Neural cell (in vitro differentiated cells): ENCODE data around the gene VPS26A. TPM values are rescaled to one million over a fixed set of nuclear protein-coding genes. Genes with fewer than 3 reads are reported as not detected.

Experiments used
- H2AFZ ChIP-seq: fragments of 200-600, 300-800 bp; sonication (generic), shearing (Covaris generic); 2 replicates; pipeline ENCODE4 v1.6.0; 2014; ENCODE audit warnings: low read depth, mild to moderate bottlenecking, antibody characterized with exemption, low read length, moderate library complexity
- H3F3A ChIP-seq: fragments of 200-600 bp; shearing (Covaris generic); 2 replicates; pipeline ENCODE4 v1.6.1; 2016; ENCODE audit warnings: mild to moderate bottlenecking, moderate library complexity, mixed read lengths, antibody characterized with exemption, low read length; ENCODE audit not compliant: insufficient read depth, poor library complexity, severe bottlenecking
- H3K27ac ChIP-seq: fragments of 200-600, 300-800 bp; sonication (generic), shearing (Covaris generic); 2 replicates; pipeline ENCODE4 v1.5.1; 2014; ENCODE audit warnings: mild to moderate bottlenecking, low read length, moderate library complexity
- H3K27me3 ChIP-seq: fragments of 300-800, 200-600 bp; sonication (generic), shearing (Covaris generic); 2 replicates; pipeline ENCODE4 v1.6.0; 2014; ENCODE audit warnings: mild to moderate bottlenecking, low read depth, low read length, moderate library complexity; ENCODE audit not compliant: insufficient read depth
- H3K36me3 ChIP-seq: fragments of 300-800, 200-600 bp; sonication (generic), shearing (Covaris generic); 2 replicates; pipeline ENCODE4 v1.5.1; 2014; ENCODE audit warnings: mild to moderate bottlenecking, antibody characterized with exemption, low read length, moderate library complexity; ENCODE audit not compliant: insufficient read depth
- H3K4me2 ChIP-seq: fragments of 300-800, 200-600 bp; sonication (generic), shearing (Covaris generic); 2 replicates; pipeline ENCODE4 v1.6.0; 2014; ENCODE audit warnings: mild to moderate bottlenecking, low read length
- H3K4me3 ChIP-seq: fragments of 300-800, 200-600 bp; sonication (generic), shearing (Covaris generic); 2 replicates; pipeline ENCODE4 v1.5.1; 2014; ENCODE audit warnings: mild to moderate bottlenecking, low read length, moderate library complexity
- H3K79me2 ChIP-seq: fragments of 200-600 bp; shearing (Covaris generic); replicated peaks from 2 replicates; pipeline ENCODE4 v1.6.0; 2014; ENCODE audit warnings: mild to moderate bottlenecking, low read length, moderate library complexity; ENCODE audit not compliant: insufficient read depth
- H3K9ac ChIP-seq: fragments of 300-800, 200-600 bp; sonication (generic), shearing (Covaris generic); 2 replicates; pipeline ENCODE4 v1.6.1; 2016; ENCODE audit warnings: mild to moderate bottlenecking, low read length, mixed read lengths
- H3K9me2 ChIP-seq: fragments of 200-600 bp; shearing (Covaris generic); 2 replicates; pipeline ENCODE4 v1.6.1; 2016; ENCODE audit warnings: mild to moderate bottlenecking, low read length, mixed read lengths; ENCODE audit not compliant: insufficient read depth
- H3K9me3 ChIP-seq: fragments of 200-600, 300-800 bp; sonication (generic), shearing (Covaris generic); 2 replicates; pipeline ENCODE4 v1.6.1; 2016; ENCODE audit warnings: mild to moderate bottlenecking, mixed run types, low read length, moderate library complexity, mixed read lengths
- H4K20me1 ChIP-seq: fragments of 200-600 bp; shearing (Covaris generic); 2 replicates; pipeline ENCODE4 v1.6.1; 2016; ENCODE audit warnings: mild to moderate bottlenecking, mixed run types; ENCODE audit not compliant: insufficient read depth
- CTCF ChIP-seq: fragments of 450-650 bp; IDR thresholded peaks from 2 replicates; pipeline ENCODE4 v1.5.1; 2014; ENCODE audit warnings: antibody characterized with exemption, mild to moderate bottlenecking, moderate library complexity; ENCODE audit not compliant: poor library complexity, severe bottlenecking
- EP300 ChIP-seq: fragments of 450-650 bp; conservative IDR thresholded peaks from 2 replicates; pipeline ENCODE4 v1.6.1; 2014; ENCODE audit warnings: antibody characterized with exemption, mild to moderate bottlenecking, moderate library complexity; ENCODE audit not compliant: poor library complexity, severe bottlenecking
- EZH2 ChIP-seq: fragments of 200-600, 300-800 bp; shearing (Covaris generic), sonication (generic); IDR thresholded peaks from 2 replicates; pipeline ENCODE4 v1.6.1; 2014; ENCODE audit warnings: antibody characterized with exemption, low read length, borderline replicate concordance, mild to moderate bottlenecking; ENCODE audit not compliant: insufficient read depth, poor library complexity, severe bottlenecking
- MXI1 ChIP-seq: fragments of 450-650 bp; conservative IDR thresholded peaks from 2 replicates; pipeline ENCODE4 v1.6.1; 2014; ENCODE audit warnings: antibody characterized with exemption, mild to moderate bottlenecking; ENCODE audit not compliant: poor library complexity, severe bottlenecking
- POLR2AphosphoS5 ChIP-seq: IDR thresholded peaks from 2 replicates; pipeline ENCODE4 v1.6.1; 2012
- RAD21 ChIP-seq: fragments of 450-650 bp; conservative IDR thresholded peaks from 2 replicates; pipeline ENCODE4 v1.6.1; 2014; ENCODE audit warnings: antibody characterized with exemption, mild to moderate bottlenecking, moderate library complexity
- REST ChIP-seq: IDR thresholded peaks from 2 replicates; pipeline ENCODE4 v1.6.1; 2012; ENCODE audit warnings: borderline replicate concordance
- SMC3 ChIP-seq: fragments of 450-650 bp; conservative IDR thresholded peaks from 2 replicates; pipeline ENCODE4 v1.6.1; 2014; ENCODE audit warnings: antibody characterized with exemption, mild to moderate bottlenecking, moderate library complexity; ENCODE audit not compliant: poor library complexity
- TAF1 ChIP-seq: IDR thresholded peaks from 2 replicates; pipeline ENCODE4 v1.6.1; 2012; ENCODE audit warnings: low read depth
- polyA plus RNA-seq: library from polyadenylated mRNA; depleted of rRNA; stranded (reverse); fragments of >200 nt; gene quantifications from 2 replicates; pipeline ENCODE4 v1.2.3, GENCODE V29; 2014

The VPS26A gene
- polyA plus RNA-seq, 1 donor from 2014 or later = 48.9 TPM

GRCh38 chr10:69176823-69177222, 52.8 kb downstream of the VPS26A start:
- H3K4me2 ChIP-seq = no peak overlapping the region
- H3K9me3 ChIP-seq = no peaks in the 10 kb centered on the region
- no peaks in the 10 kb centered on the region for H3F3A ChIP-seq
- no peaks in the 10 kb centered on the region for H3K36me3 ChIP-seq
- H3K4me3 ChIP-seq = no peak overlapping the region
- TF ChIP-seq MXI1 (no peak), TAF1 (no peak), EP300 (no peak), SMC3 (no peak), RAD21 (no peak), REST (no peak), POLR2AphosphoS5 (no peak), EZH2 (no peak), CTCF (no peak)
- no peaks in the 10 kb centered on the region for H3K9me2 ChIP-seq
- no peak overlapping the region for H2AFZ ChIP-seq
- H3K9ac ChIP-seq = no peak overlapping the region
- no peaks in the 10 kb centered on the region for H4K20me1 ChIP-seq
- H3K27me3 ChIP-seq = no peaks in the 10 kb centered on the region
- H3K27ac ChIP-seq = no peak overlapping the region
- H3K79me2 ChIP-seq = peaks cover 18% of the 10 kb centered on the region

- Histone ChIP-seq H3K9me3 (no peaks in the 10 kb centered on the region), H3K36me3 (no peaks in the 10 kb centered on the region)
Observed at GRCh38 chr10:69179089-69179742, 55.2 kb downstream of the VPS26A start.

More at GRCh38 chr10:69179089-69179742, 55.2 kb downstream of the VPS26A start:
- H3K4me2 ChIP-seq = peak overlapping the region; percentile 66
- TF ChIP-seq RAD21 = no peak
- no peak for TF ChIP-seq TAF1
- TF ChIP-seq POLR2AphosphoS5 = no peak
- no peak for TF ChIP-seq MXI1
- no peak for TF ChIP-seq CTCF
- H3K27ac ChIP-seq = no peak overlapping the region
- H3K4me3 ChIP-seq = peak overlapping the region; percentile 75
- H3K27me3 ChIP-seq = no peaks in the 10 kb centered on the region
- peak overlapping the region; percentile 75 for H2AFZ ChIP-seq
- no peaks in the 10 kb centered on the region for H4K20me1 ChIP-seq
- H3F3A ChIP-seq = no peaks in the 10 kb centered on the region
- H3K9me2 ChIP-seq = no peaks in the 10 kb centered on the region
- H3K9ac ChIP-seq = peak overlapping the region; percentile 83
- peaks cover 32% of the 10 kb centered on the region for H3K79me2 ChIP-seq
